Heart left ventricle (tissue), 13 donors: Measurements from ENCODE around the gene OMP.

Source experiments
- CTCF ChIP-seq, 12 donors: fragments of 200-600 bp; sonication (generic) in 4 of 12; IDR thresholded peaks; one replicate each; pipeline versions ENCODE4 v1.5.0 to v1.8.0; 2018 to 2022; ENCODE audit warnings: antibody characterized with exemption in 12 of 12, mild to moderate bottlenecking in 5 of 12
- POLR2A ChIP-seq, 2 donors: fragments of 450-650 bp; IDR thresholded peaks; one replicate each; pipeline ENCODE4 v1.6.1; 2017; ENCODE audit warnings: antibody characterized with exemption in 2 of 2, mild to moderate bottlenecking in 2 of 2, moderate library complexity in 2 of 2
- donor health status: ischemic (EF 13 %, LVEDD 7.1; RV severe dilation, severe dysfunction).
- donor health status: DM: no; HTN: yes; CAD: no.
- donor health status: DM: no; HTN: no; CAD: no.
- donor health status: ischemic (EF 25% LVEDD 6.9; RV normal size, moderate dysfunction).
- donor health status: ischemic (EF 25% LVEDD 5.7; RV mildly dilated, moderate dysfunction).
- donor health status: ischemic (EF 35%, LVEDD 5.7; RV mildly dilated, moderate dysfunction).
- donor health status: nonischemic (EF 11% LVEDD 7.7; RV severe dilation, severe dysfunction).
- donor health status: DM: yes; HTN: yes; CAD: no.
- donor health status: PGD.
- donor health status: ischemic (EF 29% LVEDD 5.4; RV normal size, mild dysfunction).
- donor health status: nonischemic (EF 23%, LVEDD 6.1; RV moderate dilation, normal function).

- TF ChIP-seq POLR2A (IDR thresholded peaks at IDR 0.05) (no peak), CTCF (IDR thresholded peaks at IDR 0.05) (no peak)
Measured at GRCh38 chr11:77150836-77151235, 48.2 kb downstream of the OMP start.
